ENCODE results near the gene DISP2. TPM values are rescaled to one million over a fixed set of nuclear protein-coding genes. Genes with fewer than 3 reads are reported as not detected.

Gene DISP2
- total and polyA plus RNA-seq, 8 donors = 0.15 to 10.1 (median 0.58) TPM; not detected in 1

GRCh38 chr15:40415226-40415625 is 57.2 kb downstream of the DISP2 start:
- Histone ChIP-seq H3K27me3 (no peaks in the 10 kb centered on the region), H3K4me1 (peaks cover 3 to 18% (median 15%) of the 10 kb centered on the region in 4 donors), H3K36me3 (peaks cover 47 to 90% (median 87%) of the 10 kb centered on the region in 4 donors), H3K4me3 (no peak overlapping the region), H3K9me3 (no peaks in the 10 kb centered on the region), H3K27ac (no peak overlapping the region)
- WGBS, 5 donors = 89 to 94% (median 91%) methylated on average over 10 of the region's 10 CpGs
- no peak for DNase-seq
- no peak for TF ChIP-seq POLR2AphosphoS5 (IDR thresholded peaks at IDR 0.05)
- TF ChIP-seq CTCF (IDR thresholded peaks at IDR 0.05) = no peak
- no peak for TF ChIP-seq POLR2A (IDR thresholded peaks at IDR 0.05)
- TF ChIP-seq EP300 (IDR thresholded peaks at IDR 0.05) = no peak
- intact Hi-C loops (cut with DNase I; ENCODE audit: low total_unique reads) = loop anchor here (10.0 kb wide), 1 partner anchor 50 kb away; no protein-coding TSS in a partner anchor

GRCh38 chr15:40416056-40416455 is 58.0 kb downstream of the DISP2 start:
- Histone ChIP-seq H3K4me3 (no peak overlapping the region), H3K9me3 (no peaks in the 10 kb centered on the region), H3K27ac (no peak overlapping the region), H3K36me3 (peaks cover 38 to 82% (median 79%) of the 10 kb centered on the region in 4 donors), H3K4me1 (peaks cover 11 to 27% (median 24%) of the 10 kb centered on the region in 4 donors), H3K27me3 (no peaks in the 10 kb centered on the region)
- 86 to 97% (median 94%) methylated on average over 11 to 14 of the region's 14 CpGs for WGBS, 5 donors
- intact Hi-C loops (cut with DNase I; ENCODE audit: low total_unique reads) = loop anchor here (10.0 kb wide), 1 partner anchor 51 kb away; no protein-coding TSS in a partner anchor
- no peak for DNase-seq
- TF ChIP-seq POLR2AphosphoS5 (IDR thresholded peaks at IDR 0.05) (no peak), EP300 (IDR thresholded peaks at IDR 0.05) (no peak), CTCF (IDR thresholded peaks at IDR 0.05) (no peak), POLR2A (IDR thresholded peaks at IDR 0.05) (no peak)

- intact Hi-C loops (cut with DNase I; ENCODE audit: low total_unique reads) = loop anchor here (10.0 kb wide), 1 partner anchor 53 kb away; no protein-coding TSS in a partner anchor
- WGBS, 5 donors = 92 to 97% (median 94%) methylated on average over 10 of the region's 10 CpGs
- Histone ChIP-seq H3K27me3 (no peaks in the 10 kb centered on the region), H3K27ac (no peak overlapping the region), H3K4me3 (no peak overlapping the region), H3K36me3 (peaks cover 31 to 61% (median 58%) of the 10 kb centered on the region in 4 donors), H3K9me3 (no peaks in the 10 kb centered on the region), H3K4me1 (peaks cover 20 to 28% (median 25%) of the 10 kb centered on the region in 4 donors)
- TF ChIP-seq POLR2A (IDR thresholded peaks at IDR 0.05) (no peak), CTCF (IDR thresholded peaks at IDR 0.05) (no peak), POLR2AphosphoS5 (IDR thresholded peaks at IDR 0.05) (no peak), EP300 (IDR thresholded peaks at IDR 0.05) (no peak)
- no peak for DNase-seq
Measured at GRCh38 chr15:40418126-40418525, 60.1 kb downstream of the DISP2 start.

- intact Hi-C loops (cut with DNase I; ENCODE audit: low total_unique reads) = loop anchor here (5.0 kb wide), 1 partner anchor 138 kb away; the partner anchor contains the start of gene ANKRD63
- Histone ChIP-seq H3K36me3 (peaks cover 15 to 41% (median 38%) of the 10 kb centered on the region in 4 donors), H3K4me1 (peaks cover 20 to 28% (median 25%) of the 10 kb centered on the region in 4 donors), H3K27me3 (no peaks in the 10 kb centered on the region), H3K4me3 (no peak overlapping the region), H3K9me3 (no peaks in the 10 kb centered on the region), H3K27ac (peak overlapping the region; percentile 54 to 70 (median 63))
- DNase-seq = peak in 1 of 2 donors; percentile 63
- TF ChIP-seq EP300 (IDR thresholded peaks at IDR 0.05) (no peak), POLR2AphosphoS5 (IDR thresholded peaks at IDR 0.05) (no peak), POLR2A (IDR thresholded peaks at IDR 0.05) (no peak)
- 29 to 50% (median 45%) methylated on average over 11 of the region's 11 CpGs for WGBS, 5 donors
Measured at GRCh38 chr15:40420071-40420713, 62.2 kb downstream of the DISP2 start.
